ENCODE measurements around the gene LRRC49.
"Not testable (repeated sequence)": the region's sequence is repeated elsewhere in the genome, so short reads cannot be mapped to it uniquely, and the experiment has no call there.

LRRC49 gene

GRCh38 chr15:70892002-70892911 lies at the start of gene LRRC49, which contains the start of gene THAP10:
LRRC49 (plus strand) TSS chr15:70892826; CDS start chr15:70892895, 69 bp downstream.
THAP10 (minus strand) TSS chr15:70892433; CDS start chr15:70892272, 161 bp downstream.
- DNase-seq = peak; percentile 76

GRCh38 chr15:70845602-70846360 lies 46.8 kb upstream of the LRRC49 start:
- DNase-seq = no peak

- DNase-seq = no peak
Observed at GRCh38 chr15:70851889-70852288, 40.7 kb upstream of the LRRC49 start.

- DNase-seq = no peak
Observed at GRCh38 chr15:70852501-70853317, 39.9 kb upstream of the LRRC49 start.

GRCh38 chr15:70853318-70853972 lies 39.2 kb upstream of the LRRC49 start:
- no peak for DNase-seq

- DNase-seq = no peak
Observed at GRCh38 chr15:70853973-70854665, 38.5 kb upstream of the LRRC49 start, which contains the start of gene LARP6. LARP6 (minus strand) TSS chr15:70854157; CDS start chr15:70854088, 69 bp downstream.

- no peak for DNase-seq
Observed at GRCh38 chr15:70854666-70854976, 38.0 kb upstream of the LRRC49 start.

GRCh38 chr15:70855764-70856163 lies 36.9 kb upstream of the LRRC49 start:
- DNase-seq = no peak

- DNase-seq = no peak
Observed at GRCh38 chr15:70856177-70856883, 36.3 kb upstream of the LRRC49 start.

GRCh38 chr15:70856884-70857561 lies 35.6 kb upstream of the LRRC49 start:
- DNase-seq = no peak

- no peak for DNase-seq
Observed at GRCh38 chr15:70857562-70858285, 34.9 kb upstream of the LRRC49 start.

GRCh38 chr15:70858614-70859321 lies 33.9 kb upstream of the LRRC49 start:
- DNase-seq = not testable (repeated sequence)

GRCh38 chr15:70859322-70859908 lies 33.2 kb upstream of the LRRC49 start:
- no peak for DNase-seq

GRCh38 chr15:70859998-70860397 lies 32.6 kb upstream of the LRRC49 start:
- DNase-seq = no peak

GRCh38 chr15:70863450-70864218 lies 29.0 kb upstream of the LRRC49 start:
- DNase-seq = no peak

GRCh38 chr15:70866982-70867641 lies 25.5 kb upstream of the LRRC49 start:
- no peak for DNase-seq

GRCh38 chr15:70867911-70868467 lies 24.6 kb upstream of the LRRC49 start:
- no peak for DNase-seq
